SK-MEL-5 (cell line): ENCODE data around the gene HOGA1. TPM values are rescaled to one million over a fixed set of nuclear protein-coding genes. Genes with fewer than 3 reads are reported as not detected.

Experiments used
- DNase-seq: peaks from one replicate; pipeline ENCODE4 v3.0.0-alpha.2; 2016; ENCODE audit warnings: low read depth, low spot score
- in situ Hi-C: cut with HindIII; loops from 2 replicates; pipeline ENCODE4 v1.10.0; 2016; ENCODE audit warnings: low sequenced_read_pairs, high pct_unique_total_duplicates, low pct_unique_long_range_greater_than_20kb
- polyA plus RNA-seq, 2 experiments: library from polyadenylated mRNA; depleted of rRNA; stranded (reverse); fragments of >200 nt; gene quantifications; 2 replicates each; pipeline ENCODE4 v1.2.3, GENCODE V29; 2015
- total RNA-seq: library from RNA; depleted of rRNA; stranded (reverse); fragments of >200 nt; shearing (Covaris generic); gene quantifications from 2 replicates; pipeline ENCODE4 v1.2.3, GENCODE V29; 2014; rRNA removed

The HOGA1 gene
- 2.1 and 3.9 TPM in 2 replicates for total RNA-seq
- 0.81 and 1.9 TPM in 2 replicates for polyA plus RNA-seq (2015; cell fraction: cytosol; rRNA removed)
- polyA plus RNA-seq (2015; cell fraction: nucleus; rRNA removed): 2.7 and 3.9 TPM in 2 replicates

- DNase-seq: peak; percentile 92
Observed at GRCh38 chr10:97584060-97584797, at the start of gene HOGA1. HOGA1 (plus strand) TSS chr10:97584389; CDS start chr10:97584704, 315 bp downstream.

GRCh38 chr10:97534746-97535367 is 49.3 kb upstream of the HOGA1 start:
- DNase-seq: peak; percentile 66

More at GRCh38 chr10:97584060-97584797, at the start of gene HOGA1:
- in situ Hi-C loops: no loop called here

GRCh38 chr10:97537186-97537869 is 46.9 kb upstream of the HOGA1 start:
- in situ Hi-C loops: no loop called here
- no peak for DNase-seq

More at GRCh38 chr10:97534746-97535367, 49.3 kb upstream of the HOGA1 start:
- in situ Hi-C loops: no loop called here

- in situ Hi-C loops: no loop called here
- DNase-seq: no peak
Observed at GRCh38 chr10:97538411-97538810, 45.8 kb upstream of the HOGA1 start.

- in situ Hi-C loops: no loop called here
- DNase-seq: no peak
Observed at GRCh38 chr10:97538839-97539238, 45.4 kb upstream of the HOGA1 start.

GRCh38 chr10:97539523-97540200 is 44.5 kb upstream of the HOGA1 start:
- in situ Hi-C loops: no loop called here
- DNase-seq: no peak

GRCh38 chr10:97540669-97541500 is 43.3 kb upstream of the HOGA1 start:
- in situ Hi-C loops: no loop called here
- no peak for DNase-seq

GRCh38 chr10:97542169-97543024 is 41.8 kb upstream of the HOGA1 start:
- in situ Hi-C loops: no loop called here
- peak; percentile 27 for DNase-seq

- in situ Hi-C loops: no loop called here
- peak; percentile 85 for DNase-seq
Observed at GRCh38 chr10:97543025-97543546, 41.1 kb upstream of the HOGA1 start.

- DNase-seq: no peak
- in situ Hi-C loops: no loop called here
Observed at GRCh38 chr10:97546456-97547270, 37.5 kb upstream of the HOGA1 start.

GRCh38 chr10:97547271-97547600 is 37.0 kb upstream of the HOGA1 start:
- in situ Hi-C loops: no loop called here
- DNase-seq: no peak

- no peak for DNase-seq
- in situ Hi-C loops: no loop called here
Observed at GRCh38 chr10:97547962-97548361, 36.2 kb upstream of the HOGA1 start.

GRCh38 chr10:97548828-97549455 is 35.2 kb upstream of the HOGA1 start:
- no peak for DNase-seq
- in situ Hi-C loops: no loop called here

GRCh38 chr10:97549587-97550322 is 34.4 kb upstream of the HOGA1 start:
- DNase-seq: peak; percentile 60
- in situ Hi-C loops: no loop called here
